ENCODE results near the gene NELL1.

The NELL1 gene

GRCh38 chr11:20933958-20934357, 264.6 kb downstream of the NELL1 start:
- TF ChIP-seq, protein P1, sequence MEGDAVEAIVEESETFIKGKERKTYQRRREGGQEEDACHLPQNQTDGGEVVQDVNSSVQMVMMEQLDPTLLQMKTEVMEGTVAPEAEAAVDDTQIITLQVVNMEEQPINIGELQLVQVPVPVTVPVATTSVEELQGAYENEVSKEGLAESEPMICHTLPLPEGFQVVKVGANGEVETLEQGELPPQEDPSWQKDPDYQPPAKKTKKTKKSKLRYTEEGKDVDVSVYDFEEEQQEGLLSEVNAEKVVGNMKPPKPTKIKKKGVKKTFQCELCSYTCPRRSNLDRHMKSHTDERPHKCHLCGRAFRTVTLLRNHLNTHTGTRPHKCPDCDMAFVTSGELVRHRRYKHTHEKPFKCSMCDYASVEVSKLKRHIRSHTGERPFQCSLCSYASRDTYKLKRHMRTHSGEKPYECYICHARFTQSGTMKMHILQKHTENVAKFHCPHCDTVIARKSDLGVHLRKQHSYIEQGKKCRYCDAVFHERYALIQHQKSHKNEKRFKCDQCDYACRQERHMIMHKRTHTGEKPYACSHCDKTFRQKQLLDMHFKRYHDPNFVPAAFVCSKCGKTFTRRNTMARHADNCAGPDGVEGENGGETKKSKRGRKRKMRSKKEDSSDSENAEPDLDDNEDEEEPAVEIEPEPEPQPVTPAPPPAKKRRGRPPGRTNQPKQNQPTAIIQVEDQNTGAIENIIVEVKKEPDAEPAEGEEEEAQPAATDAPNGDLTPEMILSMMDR (IDR thresholded peaks at IDR 0.05): no peak

DNA sequence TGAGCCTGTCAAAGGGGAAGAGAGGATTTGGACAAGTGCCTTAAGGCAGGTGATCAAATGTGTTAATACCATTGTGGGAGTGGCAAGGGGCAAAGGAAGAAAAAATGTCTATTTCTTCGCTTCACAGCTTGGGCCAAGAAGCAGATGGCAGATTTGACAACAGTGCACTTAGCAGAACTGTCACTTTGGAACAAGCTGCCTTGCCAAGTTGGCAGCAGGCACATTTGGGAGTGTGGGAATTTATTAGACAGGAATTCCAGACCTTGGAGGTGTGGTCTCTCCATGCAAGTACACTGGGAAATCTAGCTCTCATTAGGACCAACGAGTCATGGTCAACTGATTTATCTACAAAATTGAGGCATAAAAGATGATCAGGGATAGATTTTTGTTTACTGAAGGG, 265.1 kb downstream of the NELL1 start:
- TF ChIP-seq, protein P1 (IDR thresholded peaks at IDR 0.05): no peak

DNA sequence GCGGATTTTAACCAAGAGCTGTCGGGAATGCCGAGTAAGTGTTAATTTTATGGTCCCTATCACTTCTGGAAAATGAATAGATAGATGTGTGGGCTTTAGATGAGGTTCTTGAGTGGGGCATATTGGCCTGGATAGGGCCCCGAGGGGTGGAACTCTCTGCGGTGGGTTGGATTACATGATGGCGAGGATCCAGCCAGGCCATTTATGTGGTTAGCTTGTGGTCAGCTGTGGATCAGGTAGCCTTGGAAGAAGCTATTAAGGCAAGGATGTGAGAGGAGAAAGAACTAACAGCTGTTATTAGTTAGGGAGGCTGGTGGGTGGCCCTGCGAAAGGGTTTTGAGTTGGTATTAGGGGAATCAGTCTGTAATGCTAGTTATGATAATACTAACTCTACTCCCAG, 268.4 kb downstream of the NELL1 start:
- TF ChIP-seq, protein P1 (IDR thresholded peaks at IDR 0.05): no peak

DNA sequence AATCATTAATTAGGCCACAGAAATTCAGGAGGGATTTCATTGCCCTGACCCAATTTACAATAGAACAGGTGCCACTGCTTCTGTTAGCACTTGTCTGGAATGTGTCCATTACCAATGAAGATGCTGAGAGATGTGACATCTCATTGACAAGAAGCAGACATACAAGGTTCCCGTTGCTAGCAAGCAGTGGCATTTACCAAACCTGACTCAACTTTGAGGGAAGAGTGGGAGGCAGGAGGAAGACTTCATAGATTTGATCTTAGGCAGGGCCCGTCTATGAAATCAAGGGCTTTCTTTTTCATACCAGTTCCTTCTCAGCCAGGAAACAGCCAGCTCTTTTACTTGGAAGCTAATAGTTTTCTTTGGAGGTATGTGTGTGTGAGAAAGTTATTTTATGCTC, 280.2 kb downstream of the NELL1 start:
- TF ChIP-seq, protein P1 (IDR thresholded peaks at IDR 0.05): no peak

DNA sequence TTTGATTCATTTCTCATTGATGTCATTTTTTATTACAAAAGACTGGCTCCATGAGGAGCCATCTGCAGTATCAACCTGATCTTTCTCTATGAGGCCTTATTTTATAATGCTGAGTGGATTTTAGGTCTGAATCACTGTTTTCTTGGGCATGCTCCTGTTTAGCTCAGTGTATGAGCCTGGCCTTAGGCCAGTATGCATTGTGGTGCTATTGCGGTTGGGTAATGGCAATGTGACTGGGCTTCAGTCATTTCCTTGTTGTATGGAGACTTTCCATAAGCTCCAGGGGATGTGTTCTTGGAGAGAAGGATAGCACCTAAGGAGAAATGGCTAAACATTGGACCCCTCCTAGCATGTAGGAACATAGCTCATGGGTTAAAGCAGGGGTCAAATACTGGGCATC, 293.2 kb downstream of the NELL1 start:
- TF ChIP-seq, protein P1 (IDR thresholded peaks at IDR 0.05): no peak

DNA sequence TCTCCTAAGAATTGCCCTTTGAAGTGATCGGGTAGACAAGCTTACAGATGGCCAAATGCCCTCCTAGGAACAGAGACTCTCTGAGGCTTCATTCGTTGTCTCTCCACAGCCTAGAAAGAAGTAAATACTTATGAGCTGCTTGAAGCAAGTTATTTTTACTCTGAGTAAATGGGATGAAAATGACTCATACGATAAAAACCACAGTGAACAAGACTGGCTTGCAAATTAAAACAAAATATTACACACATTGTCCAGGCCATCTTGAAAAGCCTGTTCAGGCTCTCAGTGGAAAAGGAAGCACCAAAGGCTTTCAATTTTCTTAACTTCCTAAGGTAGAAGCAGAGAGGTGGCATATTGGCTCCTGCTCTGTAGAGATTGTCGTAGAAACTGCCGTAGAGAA, 294.2 kb downstream of the NELL1 start:
- TF ChIP-seq, protein P1 (IDR thresholded peaks at IDR 0.05): no peak

DNA sequence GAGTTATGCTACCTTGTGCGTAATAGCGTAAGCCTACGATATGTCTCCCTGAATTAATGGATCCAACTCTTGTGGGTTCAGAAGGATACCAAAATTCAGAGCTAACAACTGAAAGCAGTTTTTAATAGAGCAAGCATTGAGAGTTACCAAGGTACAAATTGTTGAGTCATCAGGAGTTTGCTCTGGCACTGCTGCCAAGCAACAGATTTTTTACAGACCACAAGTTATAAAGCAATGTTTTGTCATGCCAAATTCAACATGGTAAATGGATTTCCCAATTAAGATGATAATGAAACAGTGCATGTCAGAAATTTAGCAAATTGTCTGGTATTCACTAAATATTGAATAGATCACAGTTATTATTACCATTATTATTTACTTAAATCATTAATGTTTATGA, 295.6 kb downstream of the NELL1 start:
- TF ChIP-seq, protein P1 (IDR thresholded peaks at IDR 0.05): no peak

GRCh38 chr11:20966489-20966888, 297.1 kb downstream of the NELL1 start:
- TF ChIP-seq, protein P1 (IDR thresholded peaks at IDR 0.05): no peak

All from LNCAP (cell line).